Measurements from ENCODE around the gene INCA1.

Gene INCA1

DNA sequence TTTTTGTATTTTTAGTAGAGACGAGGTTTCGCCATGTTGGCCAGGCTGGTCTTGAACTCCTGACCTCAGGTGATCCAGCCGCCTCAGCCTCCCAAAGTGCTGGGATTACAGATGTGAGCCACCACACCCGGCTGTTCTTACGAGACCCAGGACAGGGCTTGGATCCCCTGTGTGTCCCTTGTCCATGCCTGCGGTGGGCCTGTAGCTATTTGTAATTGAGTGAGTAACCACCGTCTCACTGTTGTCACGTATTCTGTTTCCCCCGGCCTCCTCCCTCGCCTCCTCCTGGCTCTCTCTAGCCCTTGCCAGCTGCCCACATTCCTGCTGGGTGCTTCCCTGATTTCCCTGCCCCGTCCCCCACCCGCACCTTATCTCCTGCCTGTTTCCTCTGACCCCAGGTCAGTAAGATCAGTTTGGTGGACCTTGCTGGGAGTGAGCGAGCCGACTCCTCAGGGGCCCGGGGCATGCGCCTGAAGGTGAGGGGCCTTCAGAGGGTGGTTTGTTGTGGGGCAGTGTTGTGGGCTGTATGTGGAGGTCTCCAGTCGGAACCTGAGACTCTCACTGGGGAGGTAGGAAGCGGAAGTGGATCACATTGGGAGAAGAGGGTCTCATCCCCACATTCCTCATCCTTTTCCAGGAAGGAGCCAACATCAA is 6.0 kb upstream of the INCA1 start:
- DNase-seq: no peak

DNA sequence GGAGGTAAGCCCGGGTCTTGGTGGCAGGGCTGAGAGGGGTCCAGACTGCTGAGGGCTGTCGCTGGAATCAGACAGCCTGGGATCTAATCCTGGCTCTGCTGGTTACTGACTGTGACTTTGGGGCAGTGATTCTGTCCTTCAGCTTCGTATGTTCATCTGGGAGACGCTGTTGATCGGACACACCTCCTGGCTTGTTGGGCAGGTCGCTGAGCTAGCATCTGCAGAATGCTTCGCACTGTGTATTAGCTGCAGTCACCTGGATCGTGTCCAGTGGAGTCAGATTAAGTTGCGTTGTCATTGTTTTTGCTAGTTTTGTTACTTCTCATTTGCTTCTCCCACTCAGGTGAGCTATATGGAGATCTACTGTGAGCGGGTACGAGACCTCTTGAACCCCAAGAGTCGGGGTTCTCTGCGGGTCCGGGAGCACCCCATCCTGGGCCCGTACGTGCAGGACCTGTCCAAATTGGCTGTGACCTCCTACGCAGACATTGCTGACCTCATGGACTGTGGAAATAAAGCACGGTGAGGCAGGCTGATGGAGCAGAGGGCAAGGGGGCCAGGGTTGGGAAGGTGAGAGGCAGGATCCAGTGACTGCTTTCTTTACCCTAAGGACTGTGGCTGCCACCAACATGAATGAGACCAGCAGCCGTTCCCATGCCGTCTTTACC is 4.9 kb upstream of the INCA1 start:
- no peak for DNase-seq

DNA sequence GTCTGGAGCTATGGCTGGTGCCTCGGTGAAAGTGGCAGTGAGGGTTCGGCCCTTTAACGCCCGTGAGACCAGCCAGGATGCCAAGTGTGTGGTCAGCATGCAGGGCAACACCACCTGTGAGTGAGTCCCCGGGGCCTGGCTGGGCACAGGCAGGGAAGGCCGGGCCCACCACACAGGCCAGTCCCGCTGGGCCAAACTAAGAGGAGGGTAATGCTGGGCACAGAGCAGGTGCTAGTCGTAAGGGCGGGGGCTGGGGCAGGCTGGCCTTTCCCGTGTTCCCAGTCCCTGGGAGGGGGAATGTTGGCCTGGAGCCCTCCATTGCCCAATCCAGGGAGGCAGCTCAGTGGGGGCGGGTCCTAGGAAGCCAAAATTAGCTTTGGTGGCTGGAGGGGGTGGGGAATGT is 2.9 kb upstream of the INCA1 start:
- DNase-seq: no peak

DNA sequence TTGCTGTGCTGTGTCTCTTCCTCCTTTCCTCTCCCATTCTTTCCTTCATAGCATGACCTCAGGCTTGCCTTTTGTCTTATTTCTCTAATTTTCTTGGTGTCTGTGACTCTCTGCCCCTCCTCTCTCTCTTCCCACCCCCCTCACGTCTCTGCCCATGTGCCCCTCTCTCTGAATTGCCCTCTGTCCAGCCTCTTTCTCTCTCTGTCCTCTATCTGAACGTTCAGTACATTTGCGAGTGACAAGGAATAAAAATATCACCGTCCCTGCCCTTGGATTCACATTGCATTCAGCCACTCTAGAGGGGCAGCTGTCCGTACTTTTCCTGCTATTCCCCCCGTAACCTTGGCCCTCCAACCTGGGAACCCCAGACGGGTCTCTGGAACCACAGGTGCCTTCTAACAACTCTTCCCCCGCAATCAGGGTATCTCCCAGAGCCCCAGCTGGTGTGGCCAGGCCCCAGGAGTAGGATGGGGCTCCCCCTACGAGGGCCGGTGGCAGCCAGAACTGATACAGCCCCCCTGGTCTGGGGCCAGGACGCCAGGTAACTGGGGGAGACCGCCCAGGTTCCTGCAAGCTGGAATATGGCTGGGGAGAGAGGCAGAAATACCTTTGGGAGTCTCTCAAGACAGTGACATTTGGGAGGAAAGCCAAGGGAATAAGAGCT is 2.2 kb upstream of the INCA1 start:
- no peak for DNase-seq

DNA sequence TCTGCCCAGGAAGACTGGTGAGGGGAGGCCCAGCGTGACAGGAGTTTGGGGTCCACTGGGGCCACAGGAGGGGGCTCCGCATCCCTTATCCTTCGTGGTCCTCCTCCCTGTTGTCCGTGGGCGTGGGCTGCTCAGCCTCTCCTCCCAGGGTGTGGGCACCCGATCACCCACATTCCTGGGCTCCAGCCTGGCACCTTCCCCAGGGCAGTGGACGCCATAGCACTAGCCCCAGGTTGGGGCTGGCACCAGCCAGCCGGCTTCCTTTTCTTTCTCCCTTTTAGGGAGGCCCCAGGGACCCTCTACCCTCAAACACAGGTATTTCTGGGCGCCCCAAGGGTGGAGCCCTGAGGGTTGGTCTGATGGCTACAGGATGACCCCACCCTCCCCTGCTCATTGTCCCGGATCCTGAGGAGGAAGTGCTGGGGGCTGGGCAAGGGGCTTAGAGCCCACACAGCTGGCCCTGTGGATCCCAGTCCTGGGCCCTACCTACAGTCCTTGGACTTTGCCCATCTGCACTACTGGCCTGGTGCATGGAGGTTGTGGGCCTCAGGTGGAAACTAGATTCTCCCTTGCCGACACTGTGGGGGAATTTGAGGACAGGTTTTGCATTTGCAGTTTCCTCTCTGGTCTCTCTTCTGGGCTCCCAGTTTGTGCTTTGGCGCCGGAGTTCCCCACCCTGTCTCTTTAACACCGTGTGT is 1.6 kb upstream of the INCA1 start:
- no peak for DNase-seq

DNA sequence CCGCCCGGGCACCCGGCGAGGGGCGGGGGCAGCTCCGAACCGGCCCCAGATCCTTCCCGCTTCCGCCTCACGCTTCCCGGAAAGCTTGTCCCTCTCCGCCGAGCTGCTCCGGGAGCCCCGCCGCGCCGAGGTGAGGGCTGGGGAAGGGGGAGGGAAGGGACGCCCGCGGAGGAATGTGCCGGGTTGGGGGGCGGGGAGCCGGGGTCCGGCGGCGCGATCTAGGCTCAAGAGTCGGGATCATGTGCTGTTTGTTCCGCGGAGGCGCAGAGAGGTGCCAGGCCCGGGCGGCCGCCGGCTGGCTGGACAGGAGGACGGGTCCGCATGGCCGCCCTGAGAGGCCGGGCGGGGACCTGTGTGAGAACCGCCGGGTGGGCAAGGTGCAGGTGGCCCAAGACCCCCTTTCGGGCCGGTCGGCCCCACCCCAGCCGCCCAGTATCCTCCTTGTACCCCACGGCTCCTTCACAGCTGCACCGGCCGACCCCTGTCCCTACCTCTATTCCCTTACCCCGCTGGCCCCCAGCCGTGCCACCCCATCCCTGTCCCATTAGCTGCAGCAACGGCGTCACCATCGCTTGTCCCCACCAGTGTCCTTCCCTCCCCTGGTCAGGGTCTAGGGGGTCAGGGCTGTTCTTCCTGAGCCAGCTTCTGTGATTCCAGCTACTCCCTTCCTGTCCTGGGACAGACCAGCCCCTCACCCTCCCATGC is 857 bp upstream of the INCA1 start:
- DNase-seq: peak; percentile 19 to 34

DNA sequence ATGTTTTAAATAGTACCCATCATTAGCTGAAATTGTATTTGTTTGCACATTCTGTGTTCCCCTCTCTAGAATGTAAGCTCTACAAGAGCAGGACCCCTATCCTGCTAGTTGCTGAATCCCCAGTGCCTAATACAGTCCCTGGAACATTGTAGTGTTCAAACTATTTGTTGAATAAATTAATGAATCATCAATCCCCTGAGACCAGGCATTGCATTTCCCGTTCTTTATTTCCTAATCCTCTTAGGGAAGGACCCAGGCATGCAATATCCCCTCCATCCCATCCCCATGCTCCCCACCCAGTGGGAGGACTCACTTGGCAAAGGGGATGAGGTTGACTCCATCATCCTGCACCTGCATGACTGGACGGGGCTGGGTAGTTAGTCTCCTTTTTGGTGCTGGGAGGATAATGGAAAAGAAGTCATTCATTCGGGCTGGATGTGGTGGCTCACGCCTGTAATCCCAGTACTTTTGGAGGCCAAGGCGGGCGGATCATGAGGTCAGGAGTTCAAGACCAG is 3.2 kb downstream of the INCA1 start:
- no peak for DNase-seq

DNA sequence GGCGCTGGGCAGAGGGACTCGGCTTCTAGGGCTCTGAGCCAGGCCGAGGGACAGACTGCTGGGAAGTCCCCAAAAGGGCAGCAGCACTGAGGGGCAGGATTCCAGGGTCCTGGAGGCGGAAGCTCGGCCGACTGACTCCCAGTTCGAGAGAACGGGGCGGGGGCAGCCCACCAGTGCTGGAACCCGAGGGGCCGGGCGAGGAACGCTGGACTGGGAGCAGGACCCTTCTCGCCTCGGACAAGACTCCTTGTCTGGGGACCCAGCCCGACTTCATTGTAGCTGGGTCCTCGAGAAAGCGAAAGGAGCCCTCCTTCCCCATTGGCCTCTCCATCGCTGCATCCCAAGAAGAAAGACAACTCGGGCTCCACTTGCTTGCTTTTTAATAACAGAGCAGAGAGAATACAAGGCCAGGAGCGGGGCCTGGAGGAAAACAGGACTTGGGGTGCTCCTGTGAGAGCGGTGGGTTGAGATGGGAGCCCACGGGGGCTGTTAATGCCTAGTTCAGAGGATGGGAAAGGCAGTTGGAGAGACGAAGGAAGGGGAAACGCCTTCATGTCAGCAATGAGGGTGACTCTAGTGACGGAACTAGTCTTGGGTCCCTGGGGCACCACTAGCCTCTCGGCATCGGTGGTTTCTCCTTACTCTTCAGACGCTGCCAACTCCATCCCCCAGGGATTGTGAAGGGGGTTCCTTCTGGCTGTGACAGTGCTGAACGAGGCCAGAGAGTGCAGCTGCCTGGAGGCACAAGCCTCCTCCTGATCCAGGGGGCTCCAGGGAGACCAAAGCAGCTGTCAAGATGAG is 9.4 kb downstream of the INCA1 start:
- no peak for DNase-seq

DNA sequence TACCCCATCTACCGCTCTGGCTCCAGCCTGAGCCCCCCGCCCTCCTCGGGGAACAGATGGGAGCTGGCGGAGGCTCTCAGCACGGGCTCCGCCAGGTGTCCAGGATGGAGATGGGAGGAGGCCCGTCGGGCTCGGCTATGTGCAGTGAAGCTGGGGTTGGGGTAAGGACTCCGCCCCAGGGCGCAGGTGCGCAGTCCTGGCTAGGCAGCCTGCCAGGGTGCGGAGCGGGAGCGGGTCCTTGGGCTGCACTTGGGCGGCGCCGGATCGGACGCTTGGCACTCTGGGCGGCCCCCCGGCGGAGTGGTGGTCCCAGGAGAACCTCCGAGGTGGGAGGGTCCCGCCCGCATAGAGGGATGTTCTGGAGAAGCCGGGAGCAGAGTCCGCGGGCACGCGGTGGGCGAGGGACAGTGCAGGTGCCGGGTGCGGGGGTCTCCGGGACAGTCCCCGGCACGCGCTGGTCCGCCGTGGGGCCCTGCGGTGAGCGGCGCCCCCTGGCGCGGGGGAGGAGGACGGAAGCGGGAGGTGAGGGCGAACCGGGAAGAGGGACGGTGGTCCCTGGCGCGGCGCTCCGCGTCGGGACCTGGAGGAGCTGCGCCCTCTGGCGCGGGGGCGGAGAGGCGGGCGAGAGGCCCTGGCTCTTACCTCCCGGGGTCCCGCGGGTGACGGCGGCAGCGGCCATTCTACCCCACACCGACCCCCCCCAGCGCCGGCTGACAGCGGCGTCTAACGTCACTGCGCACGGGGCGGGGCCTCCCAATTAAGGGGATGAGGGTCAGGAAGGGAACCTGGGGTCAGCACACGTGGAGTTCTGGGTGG is 10.2 kb downstream of the INCA1 start, which contains the start of gene CAMTA2:
CAMTA2 (minus strand) TSS at position 725 of the 816 bp plus-strand sequence. CDS start 1,453 bp downstream, outside the sequence.
- DNase-seq: peak; percentile 84 to 94

DNA sequence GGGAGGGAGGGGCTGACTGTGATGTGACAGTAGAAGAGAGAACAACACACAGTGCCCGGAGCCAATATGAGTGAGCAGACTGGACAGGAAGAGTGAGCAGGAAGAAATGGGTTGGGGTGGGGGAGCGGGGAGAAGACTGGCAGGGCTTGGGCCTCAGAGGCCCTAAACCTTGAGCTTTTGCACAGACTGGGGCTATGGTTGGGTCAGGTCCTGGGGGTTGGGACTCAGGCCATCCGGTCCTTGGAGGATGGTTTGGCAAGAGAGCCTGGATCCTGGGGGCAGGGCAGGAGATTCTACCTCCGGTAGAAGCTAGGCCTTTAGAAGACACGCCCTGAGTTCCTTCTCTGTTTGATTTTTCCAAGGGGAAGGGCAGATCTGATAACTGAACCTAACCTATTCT is 10.9 kb downstream of the INCA1 start:
- DNase-seq: no peak

DNA sequence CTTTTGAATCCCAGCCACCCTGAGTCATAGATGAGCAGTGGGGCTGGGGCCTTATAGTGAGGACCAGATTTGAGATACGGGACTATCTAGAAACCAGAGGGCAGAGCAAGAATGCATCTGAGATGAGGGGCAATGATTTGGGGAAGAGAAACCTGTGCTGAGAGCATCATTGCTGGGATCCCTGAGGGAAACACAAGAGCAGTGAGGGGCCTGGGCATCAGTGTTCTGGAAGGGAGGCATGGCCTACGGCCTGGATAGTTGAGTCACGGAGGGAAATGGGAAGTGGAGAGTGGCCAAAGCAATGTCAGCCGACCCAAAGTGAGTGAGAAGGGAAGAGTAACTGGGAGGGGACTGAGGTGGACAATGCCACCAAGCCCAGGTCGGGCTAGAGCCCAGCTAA is 15.0 kb downstream of the INCA1 start:
- no peak for DNase-seq

DNA sequence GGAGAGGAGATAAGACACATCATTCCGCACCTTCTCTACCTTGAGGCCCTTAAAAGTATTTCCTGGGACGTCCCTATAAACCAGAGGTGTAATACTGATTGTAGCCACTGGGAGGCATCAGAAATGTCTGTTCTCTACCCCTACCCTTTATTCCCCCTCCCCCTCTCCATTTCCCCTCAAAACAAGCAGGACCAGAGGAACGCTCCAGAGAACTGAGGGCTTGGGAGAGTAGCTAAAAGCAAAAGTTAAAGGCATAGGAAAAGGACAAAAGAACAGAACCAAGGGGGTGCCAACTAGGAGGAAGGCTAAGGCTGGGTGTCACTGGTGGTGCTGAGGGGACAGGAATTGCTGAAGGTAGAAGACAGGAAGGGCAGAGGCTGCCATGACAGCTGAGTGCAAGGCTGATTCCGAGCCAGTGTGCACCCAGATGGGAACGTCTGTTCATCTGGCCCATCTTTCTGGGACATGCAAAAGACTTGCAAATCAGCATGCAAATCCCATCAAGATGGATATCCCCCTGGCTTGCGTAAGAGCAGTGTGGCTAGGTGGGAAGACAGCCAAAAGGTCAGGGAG is 16.6 kb downstream of the INCA1 start:
- no peak for DNase-seq

DNA sequence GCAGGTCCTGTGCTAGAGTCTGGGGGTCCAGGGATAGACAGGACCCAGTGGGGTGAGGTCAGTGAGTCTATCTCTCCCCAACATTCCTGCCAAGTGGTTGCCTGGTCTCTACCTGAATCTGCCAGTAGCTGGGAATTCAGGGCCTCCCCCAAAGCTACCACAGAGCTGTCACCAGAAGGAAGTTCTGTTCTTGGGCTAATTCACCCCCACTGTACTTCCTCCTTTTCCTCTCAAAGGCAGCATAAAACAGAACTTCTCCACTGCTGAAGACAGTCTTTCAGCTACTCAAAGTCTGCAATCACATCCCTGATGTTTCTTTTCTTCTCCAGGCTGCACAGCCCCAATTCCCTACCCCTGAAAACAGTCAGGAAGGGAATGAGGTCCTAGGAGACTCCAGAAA is 18.6 kb downstream of the INCA1 start:
- DNase-seq: no peak

DNA sequence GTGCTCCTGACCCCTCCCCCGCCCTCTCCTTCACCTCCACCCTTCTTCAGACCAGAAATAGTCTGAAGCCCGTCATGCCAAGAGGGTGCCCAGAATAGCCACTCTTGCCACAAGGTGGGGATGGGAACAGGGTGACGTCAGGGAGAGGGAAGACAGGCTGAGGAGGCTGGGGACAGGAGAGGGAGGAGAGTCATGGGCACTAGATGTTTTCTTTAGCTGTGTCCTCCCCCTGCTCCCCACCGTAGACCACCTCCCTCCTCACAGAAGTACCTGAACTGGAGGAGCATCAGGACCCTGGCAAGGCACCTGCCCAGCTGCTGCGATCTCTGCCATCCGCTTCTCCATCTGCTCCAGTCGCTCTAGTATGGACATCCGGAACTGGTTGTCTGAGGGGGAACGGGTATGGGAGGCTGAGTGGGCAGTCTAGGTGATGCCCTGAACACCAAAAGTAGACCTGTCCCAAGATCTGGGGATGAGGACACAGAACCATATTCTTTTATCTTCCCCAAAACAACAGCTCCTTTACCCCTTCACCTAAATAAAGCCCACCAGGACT is 23.1 kb downstream of the INCA1 start:
- no peak for DNase-seq

DNA sequence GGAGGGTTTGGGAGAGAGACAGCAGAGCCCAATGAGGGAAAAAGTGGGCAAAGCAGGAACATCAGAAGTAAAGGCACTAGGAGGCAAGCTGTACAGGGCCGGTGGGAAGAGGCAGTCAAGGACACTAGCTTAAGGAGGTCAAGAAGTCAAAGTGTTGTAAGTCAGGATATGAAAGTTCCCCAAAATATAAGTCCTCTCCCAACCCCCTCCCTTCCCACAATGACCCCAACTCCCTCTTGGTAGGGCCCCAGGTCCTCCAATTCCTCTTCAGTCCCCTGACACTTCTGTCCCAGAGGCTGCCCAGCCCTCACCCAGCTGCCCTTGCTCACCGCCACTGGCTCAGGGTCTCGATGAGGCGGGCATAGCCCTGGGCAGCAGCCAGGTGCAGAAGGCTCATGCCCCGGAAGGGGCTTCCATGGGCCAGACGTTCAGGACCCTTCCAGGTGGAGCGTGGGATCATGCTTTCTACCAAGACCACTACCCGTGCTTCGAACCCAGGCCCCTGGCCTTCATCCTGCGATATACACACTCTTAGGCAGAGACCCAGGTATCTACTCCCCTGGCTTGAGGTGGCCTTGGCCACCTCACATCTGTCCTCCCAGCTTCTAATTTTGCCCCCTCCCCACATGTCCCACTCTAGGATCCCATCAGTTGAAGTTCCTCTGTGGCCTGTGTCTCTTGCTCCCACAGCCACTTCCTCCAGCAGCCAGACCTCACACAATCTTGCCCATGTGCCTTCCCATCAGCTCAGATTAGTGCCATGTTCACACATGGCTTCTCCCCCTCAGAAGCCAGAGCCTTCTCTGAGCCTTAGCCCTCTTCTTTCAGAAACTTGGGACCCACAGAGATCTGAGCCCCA is 23.8 kb downstream of the INCA1 start:
- no peak for DNase-seq

DNA sequence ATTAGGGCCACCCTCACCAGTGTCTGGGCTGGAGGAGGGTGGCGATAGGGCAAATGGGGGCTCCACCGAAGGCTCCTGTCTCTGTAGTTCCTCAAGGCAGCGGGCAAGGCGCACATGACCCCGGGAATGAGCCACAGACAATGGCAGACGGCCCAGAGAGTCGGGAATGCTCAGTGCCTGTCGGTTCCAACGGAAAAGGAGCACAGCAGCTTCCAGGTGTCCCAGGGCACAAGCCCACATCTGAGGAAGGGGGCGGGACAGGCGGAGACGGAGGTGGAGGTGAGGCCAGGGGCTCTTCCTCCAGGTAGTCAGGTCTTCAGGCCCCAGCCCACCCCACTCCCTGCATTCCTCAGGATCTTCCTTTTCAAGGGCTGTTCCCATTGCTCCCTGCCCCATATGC is 24.6 kb downstream of the INCA1 start:
- no peak for DNase-seq

DNA sequence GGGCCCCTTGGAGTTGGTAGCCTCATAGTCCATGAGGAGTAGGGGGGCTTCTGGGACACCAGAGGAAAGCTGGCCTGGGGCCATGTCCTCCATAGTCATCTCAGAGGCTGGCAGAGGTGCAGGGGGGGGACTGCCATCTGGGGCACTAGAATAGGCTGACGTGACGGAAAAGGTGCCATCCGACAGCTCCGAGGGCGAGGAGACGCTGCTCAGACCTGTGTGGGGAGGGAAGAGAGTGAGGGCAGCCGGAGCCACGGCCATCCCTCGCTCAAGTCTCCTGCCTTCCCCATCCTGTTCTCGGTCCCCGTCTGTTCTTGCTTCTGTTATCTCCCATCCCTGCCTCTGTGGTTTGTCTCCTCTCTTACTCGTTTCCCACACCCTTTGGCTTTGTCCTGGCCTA is 25.0 kb downstream of the INCA1 start:
- DNase-seq: no peak

DNA sequence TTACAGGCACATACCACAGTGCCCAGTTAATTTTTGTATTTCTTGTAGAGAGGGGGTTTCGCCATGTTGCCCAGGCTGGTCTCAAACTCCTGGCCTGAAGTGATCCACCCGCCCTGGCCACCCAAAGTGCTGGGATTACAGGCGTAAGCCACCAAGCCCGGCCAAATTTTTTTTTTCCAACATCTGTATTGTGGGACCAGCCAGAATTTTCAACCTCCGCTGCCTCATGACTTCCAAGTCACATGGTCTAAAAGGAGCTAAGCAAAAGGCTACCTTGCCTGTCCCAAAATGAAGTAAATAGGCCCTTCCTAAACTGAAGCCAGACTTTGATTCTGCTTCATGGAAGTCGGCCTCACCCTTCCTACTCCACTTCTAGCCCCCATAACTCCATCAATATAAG is 25.5 kb downstream of the INCA1 start:
- no peak for DNase-seq

DNA sequence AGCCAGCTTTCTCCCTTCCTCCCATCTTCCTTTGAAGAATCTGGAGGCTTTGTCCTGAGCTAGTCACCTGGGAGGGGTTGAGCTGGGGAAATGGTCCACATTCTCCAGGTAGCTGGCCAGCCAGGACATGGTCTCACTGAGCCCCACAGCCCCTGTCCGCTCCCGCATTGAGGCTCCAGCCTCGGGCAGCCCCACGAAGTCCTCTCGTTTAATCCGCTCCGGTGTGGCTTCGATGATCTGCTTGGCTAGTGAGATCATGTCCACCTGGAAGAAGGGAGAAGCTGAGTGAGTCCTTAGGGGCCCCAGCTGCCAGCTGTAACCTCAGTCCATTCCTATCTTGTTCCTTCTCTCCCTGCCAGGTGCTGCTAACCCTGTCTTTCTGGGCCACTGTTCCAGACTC is 27.0 kb downstream of the INCA1 start:
- no peak for DNase-seq
